Measurements from ENCODE around the gene RIBC2.

DNA sequence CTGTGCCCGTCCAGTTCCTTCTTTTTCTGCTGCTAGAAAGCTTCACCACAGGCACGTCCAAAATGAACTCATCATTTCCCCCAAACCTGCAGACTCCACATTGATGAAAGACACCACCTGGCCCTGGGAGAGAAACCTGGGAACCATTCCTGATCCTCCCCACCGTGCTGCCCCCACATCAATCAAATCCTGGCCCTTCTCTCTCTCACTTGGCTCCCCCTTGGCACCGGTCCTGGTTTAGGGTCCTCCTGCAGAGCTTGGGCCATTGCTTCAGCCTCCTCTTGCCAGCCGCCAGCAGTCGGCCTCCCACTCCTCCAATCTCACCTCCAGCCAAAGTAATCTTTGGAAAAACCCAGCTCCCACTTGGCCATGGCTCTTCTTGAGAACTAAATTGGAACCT is 38.5 kb downstream of the RIBC2 start:
- TF ChIP-seq, protein P1, sequence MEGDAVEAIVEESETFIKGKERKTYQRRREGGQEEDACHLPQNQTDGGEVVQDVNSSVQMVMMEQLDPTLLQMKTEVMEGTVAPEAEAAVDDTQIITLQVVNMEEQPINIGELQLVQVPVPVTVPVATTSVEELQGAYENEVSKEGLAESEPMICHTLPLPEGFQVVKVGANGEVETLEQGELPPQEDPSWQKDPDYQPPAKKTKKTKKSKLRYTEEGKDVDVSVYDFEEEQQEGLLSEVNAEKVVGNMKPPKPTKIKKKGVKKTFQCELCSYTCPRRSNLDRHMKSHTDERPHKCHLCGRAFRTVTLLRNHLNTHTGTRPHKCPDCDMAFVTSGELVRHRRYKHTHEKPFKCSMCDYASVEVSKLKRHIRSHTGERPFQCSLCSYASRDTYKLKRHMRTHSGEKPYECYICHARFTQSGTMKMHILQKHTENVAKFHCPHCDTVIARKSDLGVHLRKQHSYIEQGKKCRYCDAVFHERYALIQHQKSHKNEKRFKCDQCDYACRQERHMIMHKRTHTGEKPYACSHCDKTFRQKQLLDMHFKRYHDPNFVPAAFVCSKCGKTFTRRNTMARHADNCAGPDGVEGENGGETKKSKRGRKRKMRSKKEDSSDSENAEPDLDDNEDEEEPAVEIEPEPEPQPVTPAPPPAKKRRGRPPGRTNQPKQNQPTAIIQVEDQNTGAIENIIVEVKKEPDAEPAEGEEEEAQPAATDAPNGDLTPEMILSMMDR (optimal IDR thresholded peaks at IDR 0.05 in 1 of 3, IDR thresholded peaks at IDR 0.05 in 1 of 3, conservative IDR thresholded peaks at IDR 0.05 in 1 of 3; ENCODE audit: extremely low read depth in 1 of 3, insufficient read depth in 2 of 3, low read length in 3 of 3) = no peak
- no peak for TF ChIP-seq EZH2 (IDR thresholded peaks at IDR 0.05; ENCODE audit: low read length)

Data from keratinocyte (primary cell).